ENCODE data around the gene PPP2R5E. TPM values are rescaled to one million over a fixed set of nuclear protein-coding genes. Genes with fewer than 3 reads are reported as not detected.

PPP2R5E gene
- total and polyA plus RNA-seq, 9 of the 15 experiments (the other 6 are each of a cell fraction or from before 2014, with no cell fraction given) = 4.2 to 30.3 (median 11.0) TPM

GRCh38 chr14:63512861-63513260, 30.3 kb downstream of the PPP2R5E start:
- ChIA-PET CTCF (ENCODE audit: low intra/inter-chr PET ratio) (no interaction called here), POLR2A (interaction anchor here (0.9 kb wide), 1 partner anchor 31 kb away, joined by 3 read pairs; no protein-coding TSS in a partner anchor)
- no TSS peak for BruUV-seq (replicated peaks)
- Histone ChIP-seq H3K9me3 (replicated peaks; ENCODE audit: control insufficient read depth, insufficient read depth, low read depth, low read length) (no peaks in the 10 kb centered on the region), H3K36me3 (ENCODE audit: control insufficient read depth, insufficient read depth, low read length) (peaks cover 5% of the 10 kb centered on the region; the same call in 2 of the 3 replicates), H3K9ac (ENCODE audit: insufficient read depth in 1 of 2, low read depth in 2 of 2, low read length in 2 of 2) (no peak overlapping the region), H3K79me2 (ENCODE audit: control insufficient read depth, insufficient read depth, low read length) (peaks cover 69% of the 10 kb centered on the region), H3K27ac (ENCODE audit: extremely low read depth, low read depth, low read length) (no peak overlapping the region), H3K4me3 (no peak overlapping the region), H4K20me1 (replicated peaks; ENCODE audit: control insufficient read depth, insufficient read depth, low read length) (no peaks in the 10 kb centered on the region), H3K4me1 (replicated peaks in 1 of 2; ENCODE audit: control insufficient read depth in 2 of 2, insufficient read depth in 2 of 2, low read length in 2 of 2) (peaks cover 0 to 4% of the 10 kb centered on the region in 2 experiments; a peak in 2 of 5 replicates), H3K9me1 (ENCODE audit: control insufficient read depth, insufficient read depth, low read length) (no peaks in the 10 kb centered on the region), H3K27me3 (ENCODE audit: control insufficient read depth in 2 of 2, insufficient read depth in 2 of 2, low read length in 2 of 2) (no peaks in the 10 kb centered on the region), H3K4me2 (ENCODE audit: insufficient read depth, low read length) (no peak overlapping the region), H2AFZ (ENCODE audit: low read depth, low read length) (no peak overlapping the region)
- TF ChIP-seq ETV6 (IDR thresholded peaks at IDR 0.05; ENCODE audit: borderline replicate concordance in 1 of 2, low read depth in 2 of 2, low read length in 1 of 2) = no peak
- no peak for TF ChIP-seq ETV6 (CRISPR knock-in tag; IDR thresholded peaks at IDR 0.05; ENCODE audit: borderline replicate concordance)
- no peak for TF ChIP-seq SMARCA5 (IDR thresholded peaks at IDR 0.05)
- TF ChIP-seq PURB (CRISPR knock-in tag; IDR thresholded peaks at IDR 0.05; ENCODE audit: low read depth) = no peak
- no peak for TF ChIP-seq TCF3 (CRISPR knock-in tag; IDR thresholded peaks at IDR 0.05)
- TF ChIP-seq RBM15 (IDR thresholded peaks at IDR 0.05; ENCODE audit: insufficient read depth, low read length) = no peak
- TF ChIP-seq NR3C1 (CRISPR knock-in tag; IDR thresholded peaks at IDR 0.05) = no peak
- no peak for TF ChIP-seq OTX1 (CRISPR knock-in tag; IDR thresholded peaks at IDR 0.05)
- TF ChIP-seq MYNN (IDR thresholded peaks at IDR 0.05) = no peak
- no peak for TF ChIP-seq MYNN (CRISPR knock-in tag; IDR thresholded peaks at IDR 0.05)
- TF ChIP-seq POLR2G (IDR thresholded peaks at IDR 0.05; ENCODE audit: low read depth, low read length) = no peak
- no peak for TF ChIP-seq FOXA1 (IDR thresholded peaks at IDR 0.05; ENCODE audit: borderline replicate concordance)
- TF ChIP-seq MTF1 (CRISPR knock-in tag; IDR thresholded peaks at IDR 0.05; ENCODE audit: borderline replicate concordance) = no peak
- TF ChIP-seq SIRT6 (IDR thresholded peaks at IDR 0.05; ENCODE audit: low read depth, low read length) = no peak
- TF ChIP-seq HNRNPLL (IDR thresholded peaks at IDR 0.05; ENCODE audit: low read depth, low read length, poor library complexity, severe bottlenecking) = no peak
- no peak for TF ChIP-seq CBX5 (IDR thresholded peaks at IDR 0.05; ENCODE audit: borderline replicate concordance, low read depth)
- ATAC-seq = no peak
- in situ Hi-C loops (cut with MboI) (no loop called here), intact Hi-C loops (cut with micrococcal nuclease) (no loop called here)
- DNase-seq (ENCODE audit: extremely low read depth in 1 of 4, low spot score in 3 of 4) = no peak
- FAIRE-seq = no peak
